Right lobe of liver (tissue), 6 donors: Measurements from ENCODE around the gene KIF26A. TPM values are rescaled to one million over a fixed set of nuclear protein-coding genes. Genes with fewer than 3 reads are reported as not detected.
A peak's percentile ranks its signal among the peaks of the same experiment; 100 is the strongest.

ENCODE experiments used
- ATAC-seq, 4 donors: fragments of 200-7000 bp; cut with Tn5 transposase; one replicate each; pipeline ENCODE4 v1.9.1; 2020; ENCODE audit warnings: mild to moderate bottlenecking in 4 of 4, moderate library complexity in 4 of 4
- DNase-seq, 3 donors: peaks; one replicate each; pipeline ENCODE4 v3.0.0-alpha.2; 2020
- H3K27ac ChIP-seq, 3 donors: fragments of 200-600 bp; one replicate each; pipeline ENCODE4 v1.8.0; 2022
- H3K27me3 ChIP-seq, 2 donors: fragments of 200-600 bp; one replicate each; pipeline ENCODE4 v1.8.0; 2022
- H3K36me3 ChIP-seq, 4 donors: fragments of 200-600 bp; sonication (generic) in 1 of 4; one replicate each; pipeline versions ENCODE4 v1.5.1 to v1.8.0; 2017 to 2022; ENCODE audit warnings: control low read depth in 1 of 4
- H3K4me1 ChIP-seq, 4 donors: fragments of 200-600 bp; sonication (generic) in 1 of 4; one replicate each; pipeline versions ENCODE4 v1.5.1 to v1.8.0; 2017 to 2022; ENCODE audit warnings: control low read depth in 1 of 4
- H3K4me3 ChIP-seq, 3 donors: fragments of 200-600 bp; one replicate each; pipeline ENCODE4 v1.8.0; 2022
- H3K9me3 ChIP-seq, 4 donors: fragments of 200-600 bp; sonication (generic) in 1 of 4; one replicate each; pipeline versions ENCODE4 v1.5.1 to v1.8.0; 2017 to 2022; ENCODE audit warnings: control low read depth in 1 of 4
- POLR2A ChIP-seq: fragments of 450-650 bp; IDR thresholded peaks from one replicate; pipeline ENCODE4 v1.6.1; 2017; ENCODE audit warnings: antibody characterized with exemption, mild to moderate bottlenecking
- WGBS: methylation state at CpG from one replicate; pipeline ENCODE4 v1.1.6; 2018; ENCODE audit warnings: low coverage, low lambda C conversion rate; ENCODE audit not compliant: insufficient coverage; ENCODE audit errors: missing lambda C conversion rate; 5-methylcytosine and 5-hydroxymethylcytosine counted together
- intact Hi-C, 2 donors: fragments of 100-400 bp; cut with DNase I; formaldehyde crosslinking; loops; one replicate each; pipeline versions ENCODE4 v1.11.2 to v1.14.1; 2022
- total RNA-seq, 6 experiments: library from RNA; depleted of rRNA in 2 of 6; stranded (reverse); fragments of >200 nt in 2 of 6; fragmentation: NEBNext Ultra II Directional in 3 of 6; extraction: Animal tissue kit (Norgen Biotek cat#: 25700) in 3 of 6; gene quantifications; one replicate each; pipeline versions ENCODE4 v1.1.0 to v1.2.4, GENCODE V29; 2016 to 2023
- TF ChIP-seq, protein P1 (sequence below), 4 donors: fragments of 200-600 bp in 3 of 4; fragments of 450-650 bp in 1 of 4; IDR thresholded peaks; one replicate each; pipeline versions ENCODE4 v1.5.1 to v1.8.0; 2016 to 2022; ENCODE audit warnings: antibody characterized with exemption in 4 of 4, mild to moderate bottlenecking in 2 of 4
- donor health status: DM: no; HTN: yes; CAD: no.
- donor health status: DM: no; HTN: no; CAD: no.
- donor health status: DM: no; HTN: no; CAD: no.
- donor health status: DM: no; HTN: yes; CAD: no.
- donor health status: DM: no; HTN: yes; CAD: no.

Gene KIF26A
- total RNA-seq, 6 experiments from 2014 or later = 0.79 to 1.5 (median 1.1) TPM

DNA sequence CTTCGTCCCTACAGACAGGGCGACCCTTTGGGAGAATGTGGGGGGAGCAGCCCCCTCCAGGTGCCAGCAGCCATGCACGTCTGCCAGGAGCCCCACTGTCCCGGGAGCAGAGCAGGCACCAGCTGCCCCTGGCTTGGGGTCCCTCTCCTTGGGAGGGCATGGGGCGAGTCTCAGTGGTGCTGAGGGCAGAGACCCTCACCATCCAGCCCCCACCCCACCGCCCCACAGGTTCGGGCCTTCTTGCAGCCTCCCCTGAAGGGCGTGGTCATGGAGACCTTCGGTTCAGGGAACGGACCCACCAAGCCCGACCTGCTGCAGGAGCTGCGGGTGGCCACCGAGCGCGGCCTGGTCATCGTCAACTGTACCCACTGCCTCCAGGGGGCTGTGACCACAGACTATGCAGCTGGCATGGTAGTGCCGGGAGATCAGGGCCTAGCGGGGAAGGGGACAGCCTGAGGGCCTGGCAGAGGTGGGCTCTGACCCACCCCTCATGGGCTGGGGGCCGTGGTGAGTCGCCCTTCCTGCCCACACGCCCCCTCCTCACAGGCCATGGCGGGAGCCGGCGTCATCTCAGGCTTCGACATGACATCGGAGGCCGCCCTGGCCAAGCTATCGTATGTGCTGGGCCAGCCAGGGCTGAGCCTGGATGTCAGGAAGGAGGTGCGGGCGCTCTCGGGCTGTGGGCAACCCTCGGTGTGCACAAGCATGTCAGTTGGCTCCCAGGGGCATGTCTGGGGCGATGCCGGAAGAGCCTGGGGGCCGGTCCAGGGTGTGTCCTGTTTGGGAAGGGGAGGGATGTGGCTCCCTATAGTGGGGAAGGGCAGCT lies 34.1 kb upstream of the KIF26A start:
- no peaks in the 10 kb centered on the region for H3K27me3 ChIP-seq
- intact Hi-C loops = no loop called here
- no peaks in the 10 kb centered on the region for H3K4me1 ChIP-seq
- peaks cover 0 to 2% (median 0%) of the 10 kb centered on the region in 4 donors for H3K36me3 ChIP-seq
- no peak overlapping the region for H3K4me3 ChIP-seq
- TF ChIP-seq, protein P1, sequence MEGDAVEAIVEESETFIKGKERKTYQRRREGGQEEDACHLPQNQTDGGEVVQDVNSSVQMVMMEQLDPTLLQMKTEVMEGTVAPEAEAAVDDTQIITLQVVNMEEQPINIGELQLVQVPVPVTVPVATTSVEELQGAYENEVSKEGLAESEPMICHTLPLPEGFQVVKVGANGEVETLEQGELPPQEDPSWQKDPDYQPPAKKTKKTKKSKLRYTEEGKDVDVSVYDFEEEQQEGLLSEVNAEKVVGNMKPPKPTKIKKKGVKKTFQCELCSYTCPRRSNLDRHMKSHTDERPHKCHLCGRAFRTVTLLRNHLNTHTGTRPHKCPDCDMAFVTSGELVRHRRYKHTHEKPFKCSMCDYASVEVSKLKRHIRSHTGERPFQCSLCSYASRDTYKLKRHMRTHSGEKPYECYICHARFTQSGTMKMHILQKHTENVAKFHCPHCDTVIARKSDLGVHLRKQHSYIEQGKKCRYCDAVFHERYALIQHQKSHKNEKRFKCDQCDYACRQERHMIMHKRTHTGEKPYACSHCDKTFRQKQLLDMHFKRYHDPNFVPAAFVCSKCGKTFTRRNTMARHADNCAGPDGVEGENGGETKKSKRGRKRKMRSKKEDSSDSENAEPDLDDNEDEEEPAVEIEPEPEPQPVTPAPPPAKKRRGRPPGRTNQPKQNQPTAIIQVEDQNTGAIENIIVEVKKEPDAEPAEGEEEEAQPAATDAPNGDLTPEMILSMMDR (IDR thresholded peaks at IDR 0.05) = no peak
- TF ChIP-seq POLR2A = no peak
- DNase-seq (peak; percentile 28 to 49 (median 44)), ATAC-seq (peak in 2 of 4 donors; percentile 5 to 7)
- 37% methylated on average over 2 of the region's 35 CpGs for WGBS
- no peaks in the 10 kb centered on the region for H3K9me3 ChIP-seq
- no peak overlapping the region for H3K27ac ChIP-seq

DNA sequence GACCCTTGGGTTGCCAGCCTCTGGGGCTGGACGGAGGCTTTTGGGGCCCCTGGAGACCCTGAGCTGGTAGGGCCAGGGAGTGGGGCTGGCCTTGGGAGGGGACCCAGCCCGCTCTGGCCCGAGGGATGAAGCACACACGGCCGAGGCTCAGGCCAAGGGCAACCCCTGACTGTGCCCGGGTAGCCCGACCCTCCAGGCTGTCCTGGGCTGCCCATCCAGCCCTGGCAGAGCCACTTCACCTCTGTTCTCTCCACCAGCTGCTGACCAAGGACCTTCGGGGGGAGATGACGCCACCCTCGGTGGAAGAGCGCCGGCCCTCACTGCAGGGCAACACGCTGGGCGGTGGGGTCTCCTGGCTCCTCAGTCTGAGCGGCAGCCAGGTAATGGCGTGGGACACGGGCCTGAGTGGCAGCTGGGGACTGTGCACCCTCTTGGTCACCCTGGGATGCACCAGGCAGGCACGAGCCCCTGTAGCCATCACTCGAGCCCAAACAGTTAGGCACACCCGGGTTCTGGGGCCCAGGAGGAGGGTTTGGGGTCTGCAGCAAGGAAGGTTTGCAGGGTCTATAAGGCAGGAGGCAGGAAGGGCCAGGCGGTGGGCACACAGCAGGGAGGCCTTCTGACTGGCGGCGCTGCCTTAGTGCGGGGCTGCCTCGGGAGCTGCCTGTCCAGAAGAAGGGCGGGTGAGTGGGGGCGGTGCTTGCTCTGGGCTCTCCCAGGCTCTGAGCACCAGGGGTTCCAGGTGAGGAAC lies 33.1 kb upstream of the KIF26A start:
- peak in 2 of 4 donors; percentile 5 to 8 for ATAC-seq
- Histone ChIP-seq H3K9me3 (no peaks in the 10 kb centered on the region), H3K36me3 (no peaks in the 10 kb centered on the region), H3K4me1 (no peaks in the 10 kb centered on the region), H3K27me3 (no peaks in the 10 kb centered on the region), H3K4me3 (no peak overlapping the region), H3K27ac (no peak overlapping the region)
- intact Hi-C loops = no loop called here
- WGBS = no CpG with 5 or more reads among the region's 27 CpGs
- no peak for TF ChIP-seq POLR2A
- TF ChIP-seq, protein P1 (IDR thresholded peaks at IDR 0.05) = no peak
- DNase-seq = peak; percentile 14 to 47 (median 46)

DNA sequence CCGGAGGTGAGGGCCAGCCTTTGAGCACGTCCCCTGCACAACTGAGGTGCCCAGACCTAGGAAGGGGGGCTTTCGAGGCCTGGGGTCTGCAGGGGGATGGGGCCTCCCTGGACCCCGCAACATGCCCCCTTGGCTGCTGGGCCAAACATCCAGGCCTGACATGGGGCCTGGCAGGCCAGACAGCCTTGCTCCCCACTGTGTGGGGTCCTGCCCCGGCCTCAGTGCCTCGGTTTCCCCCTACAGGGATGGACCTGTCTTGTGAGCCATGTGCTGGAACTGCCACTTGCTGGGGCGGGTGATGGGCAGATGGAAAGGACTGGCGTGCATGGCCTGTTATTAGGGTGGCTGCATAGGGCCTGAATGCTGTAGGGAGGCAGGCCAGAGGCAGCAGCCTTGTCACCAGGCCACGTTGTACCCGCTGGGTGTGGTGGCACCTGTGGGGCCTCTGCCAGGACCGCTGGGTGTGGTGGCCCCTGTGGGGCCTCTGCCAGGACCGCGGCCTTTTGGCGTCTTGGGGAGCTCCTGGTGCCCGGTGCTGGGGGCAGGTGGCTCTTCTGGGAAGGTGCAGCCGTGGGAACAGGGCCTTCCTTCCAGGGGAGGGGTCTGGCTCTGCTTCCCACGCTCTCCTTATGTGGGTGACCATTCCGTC lies 32.4 kb upstream of the KIF26A start:
- Histone ChIP-seq H3K9me3 (no peaks in the 10 kb centered on the region), H3K27me3 (no peaks in the 10 kb centered on the region), H3K36me3 (no peaks in the 10 kb centered on the region), H3K4me1 (no peaks in the 10 kb centered on the region), H3K4me3 (no peak overlapping the region), H3K27ac (no peak overlapping the region)
- DNase-seq (peak; percentile 20 to 56 (median 47)), ATAC-seq (no peak)
- TF ChIP-seq, protein P1 (IDR thresholded peaks at IDR 0.05) = no peak
- no peak for TF ChIP-seq POLR2A
- intact Hi-C loops = no loop called here
- 80% methylated on average over 1 of the region's 18 CpGs for WGBS

DNA sequence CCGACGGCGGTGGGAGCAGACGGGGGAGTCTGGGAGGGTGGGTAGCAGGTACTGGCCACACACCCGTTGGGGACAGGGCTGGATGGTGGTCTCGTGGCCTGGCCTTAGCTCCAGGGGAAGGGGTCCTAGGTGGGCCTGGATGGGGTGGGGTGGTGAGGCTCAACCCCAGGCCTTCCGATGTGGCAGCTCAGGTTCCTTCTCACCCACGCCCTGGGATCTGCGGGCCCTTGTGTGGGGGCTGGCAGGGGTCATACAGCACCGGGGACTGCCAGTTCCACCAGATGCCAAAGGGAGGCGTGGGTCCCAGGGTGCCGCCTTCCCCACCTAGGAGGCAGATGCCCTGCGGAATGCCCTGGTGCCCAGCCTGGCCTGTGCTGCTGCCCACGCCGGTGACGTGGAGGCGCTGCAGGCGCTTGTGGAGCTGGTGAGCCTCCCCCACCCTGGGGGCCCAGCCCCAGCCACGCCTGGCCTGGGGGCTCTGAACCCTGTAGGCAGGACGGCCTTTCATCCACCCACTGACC lies 31.9 kb upstream of the KIF26A start:
- H3K36me3 ChIP-seq = no peaks in the 10 kb centered on the region
- H3K27me3 ChIP-seq = no peaks in the 10 kb centered on the region
- DNase-seq (peak in 2 of 3 donors; percentile 14 to 47), ATAC-seq (no peak)
- H3K4me3 ChIP-seq = no peak overlapping the region
- intact Hi-C loops = no loop called here
- 40% methylated on average over 1 of the region's 20 CpGs for WGBS
- no peaks in the 10 kb centered on the region for H3K4me1 ChIP-seq
- no peaks in the 10 kb centered on the region for H3K9me3 ChIP-seq
- no peak overlapping the region for H3K27ac ChIP-seq
- TF ChIP-seq POLR2A = no peak
